HCT116 (cell line): ENCODE results near the gene HIBADH. TPM values are rescaled to one million over a fixed set of nuclear protein-coding genes. Genes with fewer than 3 reads are reported as not detected.

Experiments
- ATAC-seq: fragments of 200-7000 bp; cut with Tn5 transposase; 2 replicates; pipeline ENCODE4 v1.9.1; 2020; ENCODE audit warnings: mild to moderate bottlenecking, moderate library complexity
- BruUV-seq: library from RNA; stranded (reverse); fragments of 400-500 nt; replicated peaks from 2 replicates; lab custom pipeline; 2021; lab: Mats Ljungman, UMichigan
- CTCF ChIA-PET: fragments of 300-600 bp; sonication (Branson Sonifier 250); formaldehyde crosslinking; loops from one replicate; lab custom pipeline; 2021; ENCODE audit warnings: antibody characterized with exemption; lab: Charles Lee
- POLR2A ChIA-PET: fragments of 300-600, 350-600 bp; sonication (Branson Sonifier 250); formaldehyde crosslinking; loops from one replicate; lab custom pipeline; 2021; ENCODE audit warnings: antibody characterized with exemption; lab: Charles Lee
- RAD21 ChIA-PET, 2 experiments: fragments of 300-600 bp; sonication (Branson Sonifier 250); formaldehyde crosslinking; loops; one replicate each; lab custom pipeline; 2023; ENCODE audit warnings: low total read pairs in 2 of 2; ENCODE audit not compliant: uncharacterized antibody in 2 of 2, unreplicated experiment in 2 of 2, low non-redundant PET in 1 of 2; lab: Charles Lee
- DNase-seq: peaks from one replicate; pipeline ENCODE4 v3.0.0-alpha.2; 2010; ENCODE audit warnings: low read depth, low spot score
- H2AFZ ChIP-seq: fragments of 200-600 bp; shearing (Covaris generic), sonication (generic); 2 replicates; pipeline ENCODE4 v1.6.1; 2017; ENCODE audit warnings: low read depth, mixed run types, mixed read lengths, antibody characterized with exemption, low read length; ENCODE audit not compliant: poor library complexity, severe bottlenecking
- H3K27ac ChIP-seq: 2 replicates; pipeline ENCODE4 v1.5.1; 2012; ENCODE audit warnings: low read depth, low read length
- H3K27me3 ChIP-seq: fragments of 200-600 bp; sonication (generic); 2 replicates; pipeline ENCODE4 v1.6.1; 2016; ENCODE audit warnings: mixed run types, low read length, mixed read lengths; ENCODE audit not compliant: insufficient read depth
- H3K36me3 ChIP-seq, 2 experiments: fragments of 200-500 bp in 1 of 2; fragments of 200-600 bp in 1 of 2; sonication (Bioruptor generic) in 1 of 2; sonication (generic) in 1 of 2; 2 replicates each; pipeline versions ENCODE4 v1.5.1 to v1.6.1; 2014 to 2016; ENCODE audit warnings: low read length in 2 of 2, inconsistent platforms in 1 of 2, mixed read lengths in 1 of 2, mixed run types in 1 of 2; ENCODE audit not compliant: insufficient read depth in 2 of 2, control insufficient read depth in 1 of 2
- H3K4me1 ChIP-seq, 2 experiments: fragments of 200-600 bp in 1 of 2; sonication (generic) in 1 of 2; 2 replicates each; pipeline versions ENCODE4 v1.5.1 to v1.6.1; 2012 to 2017; ENCODE audit warnings: low read length in 2 of 2, inconsistent platforms in 1 of 2, mild to moderate bottlenecking in 1 of 2, mixed read lengths in 1 of 2, mixed run types in 1 of 2, moderate library complexity in 1 of 2; ENCODE audit not compliant: insufficient read depth in 2 of 2, control insufficient read depth in 1 of 2
- H3K4me2 ChIP-seq: fragments of 200-600 bp; sonication (generic); 2 replicates; pipeline ENCODE4 v1.6.1; 2017; ENCODE audit warnings: mixed run types, low read length, mixed read lengths
- H3K4me3 ChIP-seq, 2 experiments: fragments of 200-600 bp in 1 of 2; sonication (generic) in 1 of 2; replicated peaks in 1 of 2; 2 replicates each; pipeline ENCODE4 v1.5.1; 2011 to 2016; ENCODE audit warnings: low read length in 2 of 2, control low read depth in 1 of 2, low read depth in 1 of 2, mild to moderate bottlenecking in 1 of 2, mixed read lengths in 1 of 2, mixed run types in 1 of 2
- H3K79me2 ChIP-seq: fragments of 200-600 bp; sonication (generic); 2 replicates; pipeline ENCODE4 v1.6.1; 2017; ENCODE audit warnings: mild to moderate bottlenecking, mixed run types, low read length, moderate library complexity, mixed read lengths; ENCODE audit not compliant: insufficient read depth
- H3K9ac ChIP-seq: fragments of 200-600 bp; sonication (generic); 2 replicates; pipeline ENCODE4 v1.6.1; 2016; ENCODE audit warnings: low read length, mixed read lengths
- H3K9me2 ChIP-seq: fragments of 200-600 bp; sonication (generic), shearing (Covaris generic); 2 replicates; pipeline ENCODE4 v1.6.1; 2017; ENCODE audit warnings: mixed run types, mild to moderate bottlenecking, moderate library complexity; ENCODE audit not compliant: insufficient read depth
- H3K9me3 ChIP-seq, 2 experiments: fragments of 200-500 bp in 1 of 2; fragments of 200-600 bp in 1 of 2; sonication (Bioruptor generic) in 1 of 2; sonication (generic) in 1 of 2; 2 replicates each; pipeline ENCODE4 v1.6.1; 2014 to 2017; ENCODE audit warnings: low read length in 2 of 2, mixed read lengths in 2 of 2, inconsistent platforms in 1 of 2, low read depth in 1 of 2, mild to moderate bottlenecking in 1 of 2, mixed run types in 1 of 2, moderate library complexity in 1 of 2; ENCODE audit not compliant: control insufficient read depth in 1 of 2, insufficient read depth in 1 of 2
- H4K20me1 ChIP-seq: fragments of 200-600 bp; sonication (generic), shearing (Covaris generic); 2 replicates; pipeline ENCODE4 v1.6.1; 2017; ENCODE audit warnings: mixed run types, mild to moderate bottlenecking, moderate library complexity; ENCODE audit not compliant: insufficient read depth
- EGR1 ChIP-seq: IDR thresholded peaks from 2 replicates; pipeline ENCODE4 v1.6.1; 2012; ENCODE audit warnings: low read depth
- FOSL1 ChIP-seq: IDR thresholded peaks from 2 replicates; pipeline ENCODE4 v1.6.1; 2012; ENCODE audit warnings: low read depth
- JUND ChIP-seq: IDR thresholded peaks from 2 replicates; pipeline ENCODE4 v1.6.1; 2012
- POLR2AphosphoS5 ChIP-seq: IDR thresholded peaks from 2 replicates; pipeline ENCODE4 v1.6.1; 2011; ENCODE audit warnings: mild to moderate bottlenecking, low read depth, low read length, moderate library complexity
- intact Hi-C: fragments of 100-400 bp; cut with micrococcal nuclease; formaldehyde crosslinking; loops from 2 replicates; pipeline ENCODE4 v1.10.0; 2022
- total RNA-seq: library from RNA; stranded (reverse); gene quantifications from one replicate; pipeline ENCODE4 v1.2.1, GENCODE V29; 2021; ENCODE audit not compliant: unreplicated experiment
- TF ChIP-seq, protein P1 (sequence below): IDR thresholded peaks from 2 replicates; pipeline ENCODE4 v1.6.1; 2012; ENCODE audit warnings: low read depth

The HIBADH gene
- total RNA-seq, 1 experiment from 2014 or later = 32.4 TPM

DNA sequence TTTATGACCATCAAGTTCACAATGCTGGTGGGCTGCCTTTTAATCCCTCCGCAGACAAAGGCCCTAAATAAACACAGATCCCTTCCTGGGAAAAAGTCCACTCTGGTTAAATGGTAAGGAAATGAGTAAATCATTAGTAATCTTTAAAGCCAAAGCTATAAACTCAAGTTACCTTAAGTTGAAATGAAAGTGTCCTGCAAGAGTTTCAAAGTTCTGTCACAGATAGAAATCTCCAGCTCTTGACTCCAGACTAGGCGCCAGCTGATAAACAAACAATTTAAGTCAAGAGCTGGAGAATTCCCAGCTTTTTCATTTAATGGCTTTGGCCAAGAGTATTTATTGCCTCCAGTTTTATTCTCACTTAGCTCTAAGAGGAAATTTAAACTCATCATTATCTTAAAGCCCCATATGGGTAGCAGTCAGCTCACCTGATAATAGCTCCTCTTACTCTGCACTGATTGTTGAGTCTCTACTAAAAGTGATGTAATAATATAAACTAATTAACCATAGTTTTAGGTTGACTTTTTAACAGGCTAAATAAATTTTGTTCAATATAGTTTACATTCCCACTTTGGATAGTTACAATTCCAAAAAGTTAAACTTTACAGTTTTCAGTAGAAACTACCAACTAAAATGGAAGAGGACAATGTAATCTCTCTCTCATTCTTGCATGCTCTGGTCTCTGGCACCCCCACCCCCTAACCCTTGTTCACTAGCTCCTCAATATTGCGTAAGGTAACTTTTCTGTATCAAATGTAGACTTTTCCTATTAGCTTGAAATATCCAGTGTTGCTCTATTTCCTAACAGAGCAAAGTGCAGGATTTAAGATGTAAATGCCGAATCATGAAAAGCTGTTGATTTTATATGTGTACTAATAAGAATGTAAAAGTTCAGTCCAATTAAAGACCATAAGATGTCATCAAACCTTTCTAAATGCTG is 56.1 kb downstream of the HIBADH start:
- intact Hi-C loops = no loop called here
- Histone ChIP-seq H3K36me3 (no peaks in the 10 kb centered on the region), H3K27ac (no peak overlapping the region), H3K4me3 (no peak overlapping the region), H4K20me1 (peaks cover 4% of the 10 kb centered on the region; the same call in 1 of the 2 replicates), H3K4me1 (0 out of 4 replicates have a peak, but pooled peaks cover 0 to 3% of the 10 kb centered on the region in 2 experiments), H3K4me2 (no peak overlapping the region), H2AFZ (no peak overlapping the region), H3K9me2 (no peaks in the 10 kb centered on the region), H3K79me2 (no peaks in the 10 kb centered on the region), H3K27me3 (no peaks in the 10 kb centered on the region), H3K9ac (no peak overlapping the region), H3K9me3 (no peaks in the 10 kb centered on the region)
- POLR2A ChIA-PET = interaction anchor here (1.1 kb wide), 1 partner anchor 56 kb away, joined by 4 read pairs; the partner anchor contains the start of gene HIBADH
- ATAC-seq (no peak), DNase-seq (no peak)
- RAD21 ChIA-PET = interaction anchor here in 1 of 2 experiments (0.8 kb wide), 1 partner anchor 23 kb away, joined by 3 read pairs; no protein-coding TSS in a partner anchor
- CTCF ChIA-PET = interaction anchor here (0.6 to 3.8 kb wide), 19 partner anchors 9 to 487 kb away, joined by 3 to 38 read pairs (median 5); no protein-coding TSS in a partner anchor
- BruUV-seq = no TSS peak
- TF ChIP-seq, protein P1, sequence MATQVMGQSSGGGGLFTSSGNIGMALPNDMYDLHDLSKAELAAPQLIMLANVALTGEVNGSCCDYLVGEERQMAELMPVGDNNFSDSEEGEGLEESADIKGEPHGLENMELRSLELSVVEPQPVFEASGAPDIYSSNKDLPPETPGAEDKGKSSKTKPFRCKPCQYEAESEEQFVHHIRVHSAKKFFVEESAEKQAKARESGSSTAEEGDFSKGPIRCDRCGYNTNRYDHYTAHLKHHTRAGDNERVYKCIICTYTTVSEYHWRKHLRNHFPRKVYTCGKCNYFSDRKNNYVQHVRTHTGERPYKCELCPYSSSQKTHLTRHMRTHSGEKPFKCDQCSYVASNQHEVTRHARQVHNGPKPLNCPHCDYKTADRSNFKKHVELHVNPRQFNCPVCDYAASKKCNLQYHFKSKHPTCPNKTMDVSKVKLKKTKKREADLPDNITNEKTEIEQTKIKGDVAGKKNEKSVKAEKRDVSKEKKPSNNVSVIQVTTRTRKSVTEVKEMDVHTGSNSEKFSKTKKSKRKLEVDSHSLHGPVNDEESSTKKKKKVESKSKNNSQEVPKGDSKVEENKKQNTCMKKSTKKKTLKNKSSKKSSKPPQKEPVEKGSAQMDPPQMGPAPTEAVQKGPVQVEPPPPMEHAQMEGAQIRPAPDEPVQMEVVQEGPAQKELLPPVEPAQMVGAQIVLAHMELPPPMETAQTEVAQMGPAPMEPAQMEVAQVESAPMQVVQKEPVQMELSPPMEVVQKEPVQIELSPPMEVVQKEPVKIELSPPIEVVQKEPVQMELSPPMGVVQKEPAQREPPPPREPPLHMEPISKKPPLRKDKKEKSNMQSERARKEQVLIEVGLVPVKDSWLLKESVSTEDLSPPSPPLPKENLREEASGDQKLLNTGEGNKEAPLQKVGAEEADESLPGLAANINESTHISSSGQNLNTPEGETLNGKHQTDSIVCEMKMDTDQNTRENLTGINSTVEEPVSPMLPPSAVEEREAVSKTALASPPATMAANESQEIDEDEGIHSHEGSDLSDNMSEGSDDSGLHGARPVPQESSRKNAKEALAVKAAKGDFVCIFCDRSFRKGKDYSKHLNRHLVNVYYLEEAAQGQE = no peak
- TF ChIP-seq POLR2AphosphoS5 (no peak), JUND (no peak), FOSL1 (no peak), EGR1 (no peak)
